IMR-90 (cell line): Measurements from ENCODE around the gene HAAO. TPM values are rescaled to one million over a fixed set of nuclear protein-coding genes. Genes with fewer than 3 reads are reported as not detected.

Experiments
- ATAC-seq: fragments of 200-7000 bp; cut with Tn5 transposase; 2 replicates; pipeline ENCODE4 v1.9.1; 2020; ENCODE audit warnings: low read depth, mild to moderate bottlenecking, moderate library complexity
- BruUV-seq: library from RNA; stranded (reverse); fragments of 400-500 nt; replicated peaks from 2 replicates; lab custom pipeline; 2021; lab: Mats Ljungman, UMichigan
- CTCF ChIA-PET: fragments of 300-600 bp; formaldehyde crosslinking; extraction: SDS; loops from one replicate; lab custom pipeline; 2021; ENCODE audit warnings: antibody characterized with exemption; lab: Yijun Ruan, JAX
- POLR2A ChIA-PET: fragments of 300-600 bp; sonication (Branson Sonifier 250); formaldehyde crosslinking; loops from one replicate; lab custom pipeline; 2022; ENCODE audit warnings: antibody characterized with exemption; ENCODE audit not compliant: unreplicated experiment; lab: Charles Lee
- DNase-seq: peaks from one replicate; pipeline ENCODE4 v3.0.0; 2013
- H2AFZ ChIP-seq: replicated peaks from 2 replicates; pipeline ENCODE3; 2013; ENCODE audit warnings: low read length, mild to moderate bottlenecking; ENCODE audit not compliant: poor library complexity
- H2AK5ac ChIP-seq: 2 replicates; pipeline ENCODE4 v1.6.1; 2013; ENCODE audit warnings: low read depth, low read length, inconsistent platforms
- H2AK9ac ChIP-seq: replicated peaks from 2 replicates; pipeline ENCODE3; 2013; ENCODE audit warnings: mild to moderate bottlenecking, low read depth, low read length, moderate library complexity; ENCODE audit not compliant: poor library complexity
- H2BK120ac ChIP-seq: 2 replicates; pipeline ENCODE4 v1.6.1; 2013; ENCODE audit warnings: low read depth, low read length, inconsistent platforms
- H2BK15ac ChIP-seq: 3 replicates; pipeline ENCODE4 v1.6.1; 2013; ENCODE audit warnings: low read depth, low read length, inconsistent platforms
- H2BK20ac ChIP-seq: 2 replicates; pipeline ENCODE4 v1.6.1; 2013; ENCODE audit warnings: low read depth, mild to moderate bottlenecking, inconsistent platforms, low read length, moderate library complexity
- H2BK5ac ChIP-seq: 2 replicates; pipeline ENCODE4 v1.6.1; 2013; ENCODE audit warnings: mild to moderate bottlenecking, low read depth, low read length, inconsistent platforms; ENCODE audit not compliant: poor library complexity, severe bottlenecking
- H3K14ac ChIP-seq: replicated peaks from 2 replicates; pipeline ENCODE4 v1.6.1; 2013; ENCODE audit warnings: low read depth, low read length, inconsistent platforms
- H3K18ac ChIP-seq: 2 replicates; pipeline ENCODE4 v1.6.1; 2013; ENCODE audit warnings: low read depth, low read length, control low read depth
- H3K23ac ChIP-seq: 2 replicates; pipeline ENCODE4 v1.6.1; 2013; ENCODE audit warnings: low read depth, low read length, inconsistent platforms
- H3K27ac ChIP-seq: 2 replicates; pipeline ENCODE4 v1.5.1; 2013; ENCODE audit warnings: mild to moderate bottlenecking, control low read depth, low read length; ENCODE audit not compliant: insufficient read depth
- H3K27me3 ChIP-seq: 2 replicates; pipeline ENCODE4 v1.6.1; 2013; ENCODE audit warnings: low read length; ENCODE audit not compliant: control insufficient read depth, insufficient read depth
- H3K36me3 ChIP-seq: 2 replicates; pipeline ENCODE4 v1.6.1; 2013; ENCODE audit warnings: low read length, mixed read lengths; ENCODE audit not compliant: control insufficient read depth, insufficient read depth
- H3K4ac ChIP-seq: 2 replicates; pipeline ENCODE4 v1.6.1; 2013; ENCODE audit warnings: low read depth, low read length, inconsistent platforms
- H3K4me1 ChIP-seq: 2 replicates; pipeline ENCODE4 v1.6.1; 2013; ENCODE audit warnings: low read length, mixed read lengths; ENCODE audit not compliant: control insufficient read depth, insufficient read depth
- H3K4me2 ChIP-seq: 2 replicates; pipeline ENCODE4 v1.6.1; 2013; ENCODE audit warnings: low read depth, mild to moderate bottlenecking, control low read depth, low read length, moderate library complexity
- H3K4me3 ChIP-seq: 2 replicates; pipeline ENCODE4 v1.5.1; 2013; ENCODE audit warnings: low read depth, mild to moderate bottlenecking, control low read depth, low read length, moderate library complexity; ENCODE audit not compliant: insufficient read depth
- H3K56ac ChIP-seq: 2 replicates; pipeline ENCODE4 v1.6.1; 2013; ENCODE audit warnings: low read length, inconsistent platforms; ENCODE audit not compliant: insufficient read depth; ENCODE audit errors: extremely low read depth
- H3K79me1 ChIP-seq, 2 experiments: 2 replicates each; pipeline ENCODE4 v1.6.1; 2013; ENCODE audit warnings: low read length in 2 of 2, inconsistent platforms in 1 of 2, low read depth in 1 of 2
- H3K9ac ChIP-seq: 2 replicates; pipeline ENCODE4 v1.6.1; 2013; ENCODE audit warnings: low read depth, low read length, control low read depth
- H3K9me1 ChIP-seq: 2 replicates; pipeline ENCODE4 v1.6.1; 2013; ENCODE audit warnings: low read length, inconsistent platforms; ENCODE audit not compliant: insufficient read depth
- H3K9me3 ChIP-seq: 2 replicates; pipeline ENCODE4 v1.6.1; 2013; ENCODE audit warnings: low read length; ENCODE audit not compliant: control insufficient read depth, insufficient read depth
- H4K20me1 ChIP-seq: 2 replicates; pipeline ENCODE4 v1.6.1; 2013; ENCODE audit warnings: low read length, inconsistent platforms; ENCODE audit not compliant: insufficient read depth
- H4K5ac ChIP-seq: 2 replicates; pipeline ENCODE4 v1.6.1; 2013; ENCODE audit warnings: mild to moderate bottlenecking, low read depth, low read length, control low read depth
- H4K8ac ChIP-seq, 2 experiments: 2 replicates each; pipeline ENCODE4 v1.6.1; 2013; ENCODE audit warnings: low read depth in 2 of 2, low read length in 2 of 2, control low read depth in 1 of 2, inconsistent platforms in 1 of 2
- H4K91ac ChIP-seq: 2 replicates; pipeline ENCODE4 v1.6.1; 2013; ENCODE audit warnings: low read depth, low read length, inconsistent platforms; ENCODE audit not compliant: insufficient read depth
- CEBPB ChIP-seq: IDR thresholded peaks from 2 replicates; pipeline ENCODE4 v1.6.1; 2012; ENCODE audit warnings: low read depth, low read length, improper control_type of control experiment
- FOS ChIP-seq: fragments of 150-350 bp; IDR thresholded peaks from 2 replicates; pipeline ENCODE4 v1.6.1; 2016; ENCODE audit warnings: low read depth, low read length
- MAFK ChIP-seq: IDR thresholded peaks from 2 replicates; pipeline ENCODE4 v1.6.1; 2012; ENCODE audit warnings: low read depth, low read length, improper control_type of control experiment
- MAZ ChIP-seq: IDR thresholded peaks from 2 replicates; pipeline ENCODE4 v1.6.1; 2012; ENCODE audit warnings: low read depth, mild to moderate bottlenecking, low read length, improper control_type of control experiment, moderate library complexity, borderline replicate concordance
- MXI1 ChIP-seq: IDR thresholded peaks from 2 replicates; pipeline ENCODE4 v1.6.1; 2012; ENCODE audit warnings: low read depth, mild to moderate bottlenecking, low read length, moderate library complexity, borderline replicate concordance
- NFE2L2 ChIP-seq: fragments of 150-350 bp; IDR thresholded peaks from 2 replicates; pipeline ENCODE4 v1.6.1; 2016; ENCODE audit warnings: low read depth, mild to moderate bottlenecking, low read length
- POLR2A ChIP-seq: IDR thresholded peaks from 2 replicates; pipeline ENCODE4 v1.6.1; 2012; ENCODE audit warnings: mild to moderate bottlenecking, low read depth, low read length
- RAD21 ChIP-seq: IDR thresholded peaks from 2 replicates; pipeline ENCODE4 v1.6.1; 2012; ENCODE audit warnings: low read length, improper control_type of control experiment
- RCOR1 ChIP-seq: IDR thresholded peaks from 2 replicates; pipeline ENCODE4 v1.6.1; 2012; ENCODE audit warnings: mild to moderate bottlenecking, low read length, improper control_type of control experiment; ENCODE audit not compliant: insufficient replicate concordance
- RFX5 ChIP-seq: IDR thresholded peaks from 2 replicates; pipeline ENCODE4 v1.8.0; 2012; ENCODE audit warnings: low read depth, mild to moderate bottlenecking, low read length, moderate library complexity
- SMC3 ChIP-seq: fragments of 150-350 bp; IDR thresholded peaks from 2 replicates; pipeline ENCODE4 v1.6.1; 2016; ENCODE audit warnings: low read depth, mild to moderate bottlenecking, antibody characterized with exemption, low read length, moderate library complexity
- WGBS, 2 experiments: methylation state at CpG; one replicate each; pipeline versions ENCODE4 v1.1.5 to v1.1.7; 2013; ENCODE audit warnings: missing lambda C conversion rate in 2 of 2; ENCODE audit not compliant: insufficient read length in 1 of 2; ENCODE audit errors: extremely low coverage in 2 of 2; 5-methylcytosine and 5-hydroxymethylcytosine counted together
- dilution Hi-C: fragments of 300-500 bp; cut with HindIII; formaldehyde crosslinking; loops from one replicate; pipeline ENCODE4 v1.14.3; 2018; ENCODE audit warnings: low sequenced_read_pairs; ENCODE audit not compliant: unreplicated experiment
- in situ Hi-C: fragments of 300-500 bp; cut with MboI; formaldehyde crosslinking; loops from 3 replicates; pipeline ENCODE4 v1.14.3; 2019; ENCODE audit warnings: low sequenced_read_pairs, inconsistent platforms, mixed read lengths
- intact Hi-C: fragments of 100-400 bp; cut with micrococcal nuclease; formaldehyde crosslinking; loops from 2 replicates; pipeline ENCODE4 v1.10.0; 2022
- polyA plus RNA-seq, 3 experiments: library from polyadenylated mRNA; depleted of rRNA; stranded (reverse); fragments of >200 nt; gene quantifications; 2 replicates each; pipeline ENCODE4 v1.2.3, GENCODE V29; 2012; ENCODE audit warnings: low replicate concordance in 1 of 3
- total RNA-seq: library from RNA; depleted of rRNA; stranded (reverse); fragments of >200 nt; gene quantifications from 2 replicates; pipeline ENCODE4 v1.2.3, GENCODE V29; 2012
- TF ChIP-seq, protein P1 (sequence below): fragments of 150-350 bp; IDR thresholded peaks from 2 replicates; pipeline ENCODE4 v1.6.1; 2017; ENCODE audit warnings: mild to moderate bottlenecking, antibody characterized with exemption, low read length, low read depth
- TF ChIP-seq, protein P2 (sequence below): conservative IDR thresholded peaks from 2 replicates; pipeline ENCODE4 v1.5.1; 2012; ENCODE audit warnings: mild to moderate bottlenecking, low read depth, low read length, improper control_type of control experiment

The HAAO gene
- total and polyA plus RNA-seq, 2 of the 4 experiments (the other 2 are of a cell fraction): 0.05 to 0.18 TPM

DNA sequence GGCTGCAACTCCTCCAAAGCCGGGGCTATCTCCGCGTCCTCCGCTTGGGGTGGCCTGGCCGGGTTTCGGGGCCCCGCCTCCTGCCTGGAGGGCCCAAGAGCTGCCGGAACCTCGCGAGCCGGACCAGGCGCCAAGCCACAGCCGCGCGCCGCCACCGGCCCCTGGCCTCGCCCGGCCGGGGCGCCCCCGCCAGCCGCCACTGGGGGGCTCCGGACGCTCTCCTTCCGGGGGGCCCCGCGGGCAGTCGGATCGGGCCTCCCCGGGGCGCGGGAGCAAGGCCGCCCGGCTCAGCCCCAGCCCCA, 17.4 kb upstream of the HAAO start (continued):
- TF ChIP-seq, protein P1, sequence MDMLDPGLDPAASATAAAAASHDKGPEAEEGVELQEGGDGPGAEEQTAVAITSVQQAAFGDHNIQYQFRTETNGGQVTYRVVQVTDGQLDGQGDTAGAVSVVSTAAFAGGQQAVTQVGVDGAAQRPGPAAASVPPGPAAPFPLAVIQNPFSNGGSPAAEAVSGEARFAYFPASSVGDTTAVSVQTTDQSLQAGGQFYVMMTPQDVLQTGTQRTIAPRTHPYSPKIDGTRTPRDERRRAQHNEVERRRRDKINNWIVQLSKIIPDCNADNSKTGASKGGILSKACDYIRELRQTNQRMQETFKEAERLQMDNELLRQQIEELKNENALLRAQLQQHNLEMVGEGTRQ: no peak
- TF ChIP-seq CEBPB (no peak), NFE2L2 (no peak)

DNA sequence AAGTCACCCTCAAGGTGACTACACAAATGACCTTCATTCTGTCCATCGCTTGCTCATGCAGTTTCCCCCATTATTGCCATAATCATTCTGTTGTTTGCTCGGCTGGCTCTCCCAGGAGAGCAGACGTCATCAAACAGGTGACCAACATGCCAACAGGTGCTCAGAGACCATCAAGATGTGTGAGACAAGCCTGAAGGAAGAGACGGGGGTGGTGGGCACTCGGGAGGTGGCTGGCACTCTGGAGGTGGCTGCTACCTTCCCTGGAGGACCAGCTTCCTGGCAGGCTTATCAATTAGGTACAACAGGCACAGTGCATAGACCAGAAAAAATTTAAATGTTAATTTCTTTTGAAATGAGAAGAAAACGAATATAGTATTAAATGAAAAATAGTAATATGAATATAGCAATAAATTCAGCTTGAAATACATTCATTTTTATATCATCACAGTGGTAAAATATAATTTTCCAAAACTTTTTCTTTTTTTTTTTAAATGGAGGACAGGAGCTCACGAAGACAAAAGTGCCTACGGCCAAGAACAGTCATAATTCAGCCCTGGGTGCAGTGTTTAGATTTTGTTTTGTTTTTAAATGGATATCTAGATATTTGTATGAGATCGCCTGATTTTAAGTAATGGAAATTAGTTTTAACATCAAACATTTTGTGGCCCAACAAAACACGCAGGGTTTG, 16.9 kb upstream of the HAAO start:
- H3K23ac ChIP-seq: peak overlapping the region; percentile 79
- intact Hi-C loops: no loop called here
- peak overlapping the region; percentile 61 for H2BK120ac ChIP-seq
- H4K91ac ChIP-seq: peak overlapping the region; percentile 23
- H3K9me1 ChIP-seq: peaks cover 8% of the 10 kb centered on the region
- peak overlapping the region; percentile 79 for H3K14ac ChIP-seq
- peak overlapping the region; percentile 60 for H4K5ac ChIP-seq
- in situ Hi-C loops: no loop called here
- H3K4ac ChIP-seq: peak overlapping the region; percentile 67
- dilution Hi-C loops: no loop called here
- no peak for DNase-seq
- H2AK5ac ChIP-seq: peak overlapping the region; percentile 90
- peak overlapping the region; percentile 76 for H3K9ac ChIP-seq
- H2BK20ac ChIP-seq: peak overlapping the region; percentile 26
- no peaks in the 10 kb centered on the region for H3K36me3 ChIP-seq
- H3K9me3 ChIP-seq: no peaks in the 10 kb centered on the region
- H3K27me3 ChIP-seq: 0 out of 2 replicates have a peak, but pooled peaks cover 2% of the 10 kb centered on the region
- H3K4me3 ChIP-seq: peak overlapping the region; percentile 36
- peak overlapping the region; percentile 90 for H3K56ac ChIP-seq
- BruUV-seq: no TSS peak
- H3K4me2 ChIP-seq: peak overlapping the region; percentile 84
- no peaks in the 10 kb centered on the region for H3K79me1 ChIP-seq
- no peaks in the 10 kb centered on the region for H4K20me1 ChIP-seq
- peak overlapping the region; percentile 92 for H2AK9ac ChIP-seq
- no peak for ATAC-seq
- WGBS, 2 experiments: no CpG with 5 or more reads among the region's 10 CpGs
- peak overlapping the region; percentile 73 to 91 for H4K8ac ChIP-seq
- peak overlapping the region; percentile 25; the same call in 1 of the 3 replicates for H2BK15ac ChIP-seq
- ChIA-PET CTCF (interaction anchor here (0.6 to 1.6 kb wide), 3 partner anchors 13 to 635 kb away, joined by 4 to 6 read pairs (median 5); no protein-coding TSS in a partner anchor), POLR2A (no interaction called here)
- peak overlapping the region; percentile 85 for H2AFZ ChIP-seq
- peaks cover 14% of the 10 kb centered on the region for H3K4me1 ChIP-seq
- H3K18ac ChIP-seq: peak overlapping the region; percentile 31; the same call in 1 of the 2 replicates
- H3K27ac ChIP-seq: peak overlapping the region; percentile 69
- H2BK5ac ChIP-seq: peak overlapping the region; percentile 82
- TF ChIP-seq RCOR1: no peak
- no peak for TF ChIP-seq MAZ
- no peak for TF ChIP-seq SMC3
- TF ChIP-seq RAD21: no peak
- no peak for TF ChIP-seq FOS
- TF ChIP-seq, protein P1: no peak
- no peak for TF ChIP-seq MAFK
- TF ChIP-seq, protein P2, sequence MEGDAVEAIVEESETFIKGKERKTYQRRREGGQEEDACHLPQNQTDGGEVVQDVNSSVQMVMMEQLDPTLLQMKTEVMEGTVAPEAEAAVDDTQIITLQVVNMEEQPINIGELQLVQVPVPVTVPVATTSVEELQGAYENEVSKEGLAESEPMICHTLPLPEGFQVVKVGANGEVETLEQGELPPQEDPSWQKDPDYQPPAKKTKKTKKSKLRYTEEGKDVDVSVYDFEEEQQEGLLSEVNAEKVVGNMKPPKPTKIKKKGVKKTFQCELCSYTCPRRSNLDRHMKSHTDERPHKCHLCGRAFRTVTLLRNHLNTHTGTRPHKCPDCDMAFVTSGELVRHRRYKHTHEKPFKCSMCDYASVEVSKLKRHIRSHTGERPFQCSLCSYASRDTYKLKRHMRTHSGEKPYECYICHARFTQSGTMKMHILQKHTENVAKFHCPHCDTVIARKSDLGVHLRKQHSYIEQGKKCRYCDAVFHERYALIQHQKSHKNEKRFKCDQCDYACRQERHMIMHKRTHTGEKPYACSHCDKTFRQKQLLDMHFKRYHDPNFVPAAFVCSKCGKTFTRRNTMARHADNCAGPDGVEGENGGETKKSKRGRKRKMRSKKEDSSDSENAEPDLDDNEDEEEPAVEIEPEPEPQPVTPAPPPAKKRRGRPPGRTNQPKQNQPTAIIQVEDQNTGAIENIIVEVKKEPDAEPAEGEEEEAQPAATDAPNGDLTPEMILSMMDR: no peak
- TF ChIP-seq POLR2A: no peak
- no peak for TF ChIP-seq NFE2L2
- no peak for TF ChIP-seq RFX5
- TF ChIP-seq MXI1: no peak
